Endothelial cell of umbilical vein (primary cell): ENCODE results near the gene MYRIP. TPM values are rescaled to one million over a fixed set of nuclear protein-coding genes. Genes with fewer than 3 reads are reported as not detected.

Experiments used
- BruUV-seq: library from RNA; stranded (reverse); fragments of 400-500 nt; replicated peaks from 2 replicates; lab custom pipeline; 2021; lab: Mats Ljungman, UMichigan
- CTCF ChIA-PET: fragments of 300-600, 350-600 bp; sonication (Branson Sonifier 250); formaldehyde crosslinking; loops from one replicate; lab custom pipeline; 2021; ENCODE audit warnings: antibody characterized with exemption, inconsistent platforms; lab: Charles Lee
- POLR2A ChIA-PET: fragments of 300-600, 350-600 bp; sonication (Branson Sonifier 250); formaldehyde crosslinking; loops from one replicate; lab custom pipeline; 2021; ENCODE audit warnings: antibody characterized with exemption, inconsistent platforms; lab: Charles Lee
- DNase-seq: peaks from one replicate; pipeline ENCODE4 v3.0.0-alpha.2; 2011; ENCODE audit warnings: low read depth, low spot score
- FAIRE-seq: peaks from 2 replicates; lab custom pipeline; 2011; peaks lifted over from hg19 to GRCh38; lab: Jason Lieb, UNC
- H2AFZ ChIP-seq: 2 replicates; pipeline ENCODE4 v1.6.0; 2012; ENCODE audit warnings: low read depth, low read length, control low read depth, inconsistent platforms
- H3K27ac ChIP-seq: 2 replicates; pipeline ENCODE4 v1.5.1; 2011; ENCODE audit warnings: low read depth, mild to moderate bottlenecking, control low read depth, low read length, moderate library complexity; ENCODE audit not compliant: insufficient read depth
- H3K27me3 ChIP-seq, 2 experiments: 2 replicates each; pipeline versions ENCODE4 v1.6.0 to v1.6.1; 2011; ENCODE audit warnings: low read length in 2 of 2, mixed read lengths in 1 of 2; ENCODE audit not compliant: control insufficient read depth in 2 of 2, insufficient read depth in 2 of 2
- H3K36me3 ChIP-seq, 2 experiments: 2 replicates in 1 of 2; 3 replicates in 1 of 2; pipeline ENCODE4 v1.5.1; 2011; ENCODE audit warnings: low read length in 2 of 2, mild to moderate bottlenecking in 1 of 2, moderate library complexity in 1 of 2; ENCODE audit not compliant: control insufficient read depth in 2 of 2, insufficient read depth in 2 of 2; ENCODE audit errors: extremely low read depth in 1 of 2
- H3K4me1 ChIP-seq: 3 replicates; pipeline ENCODE4 v1.5.1; 2011; ENCODE audit warnings: mild to moderate bottlenecking, low read length; ENCODE audit not compliant: control insufficient read depth, insufficient read depth; ENCODE audit errors: extremely low read depth
- H3K4me2 ChIP-seq: 2 replicates; pipeline ENCODE4 v1.6.1; 2011; ENCODE audit warnings: low read length, control low read depth, mixed read lengths; ENCODE audit not compliant: insufficient read depth
- H3K4me3 ChIP-seq, 3 experiments: fragments of 200-600 bp in 1 of 3; sonication (generic), shearing (Covaris generic) in 1 of 3; replicated peaks in 1 of 3; 2 replicates each; pipeline ENCODE4 v1.5.1; 2011 to 2016; ENCODE audit warnings: control low read depth in 3 of 3, low read length in 3 of 3, mild to moderate bottlenecking in 2 of 3, inconsistent platforms in 1 of 3, low read depth in 1 of 3, moderate library complexity in 1 of 3; ENCODE audit not compliant: insufficient read depth in 1 of 3
- H3K79me2 ChIP-seq: 2 replicates; pipeline ENCODE4 v1.6.0; 2012; ENCODE audit warnings: low read length, inconsistent platforms; ENCODE audit not compliant: control insufficient read depth, insufficient read depth
- H3K9ac ChIP-seq: replicated peaks from 2 replicates; pipeline ENCODE3; 2011; ENCODE audit warnings: low read length, control low read depth; ENCODE audit not compliant: insufficient read depth; ENCODE audit errors: extremely low read depth
- H3K9me1 ChIP-seq: replicated peaks from 3 replicates; pipeline ENCODE4 v1.6.0; 2011; ENCODE audit warnings: mild to moderate bottlenecking, low read length; ENCODE audit not compliant: control insufficient read depth, insufficient read depth; ENCODE audit errors: extremely low read depth
- H3K9me3 ChIP-seq: replicated peaks from 2 replicates; pipeline ENCODE4 v1.5.1; 2012; ENCODE audit warnings: low read length, inconsistent platforms; ENCODE audit not compliant: control insufficient read depth, insufficient read depth
- H4K20me1 ChIP-seq: replicated peaks from 2 replicates; pipeline ENCODE3; 2011; ENCODE audit warnings: mild to moderate bottlenecking, low read length; ENCODE audit not compliant: control insufficient read depth, insufficient read depth; ENCODE audit errors: extremely low read depth
- EZH2 ChIP-seq: IDR thresholded peaks from 2 replicates; pipeline ENCODE4 v1.6.1; 2012; ENCODE audit warnings: borderline replicate concordance, low read depth, mild to moderate bottlenecking, moderate library complexity, low read length, inconsistent platforms; ENCODE audit not compliant: severe bottlenecking
- FOS ChIP-seq: IDR thresholded peaks from 2 replicates; pipeline ENCODE4 v1.6.1; 2011; ENCODE audit warnings: mild to moderate bottlenecking, low read length, moderate library complexity, borderline replicate concordance; ENCODE audit not compliant: insufficient read depth
- GATA2 ChIP-seq: IDR thresholded peaks from 2 replicates; pipeline ENCODE4 v1.7.0; 2011; ENCODE audit warnings: low read depth, mild to moderate bottlenecking, moderate library complexity, mixed read lengths, low read length; ENCODE audit not compliant: insufficient read length, insufficient read depth
- JUN ChIP-seq: IDR thresholded peaks from 2 replicates; pipeline ENCODE4 v1.6.1; 2011; ENCODE audit warnings: borderline replicate concordance, low read depth; ENCODE audit not compliant: insufficient read length, insufficient read depth
- MYC ChIP-seq: IDR thresholded peaks from one replicate; pipeline ENCODE4 v1.6.1; 2011; ENCODE audit warnings: mild to moderate bottlenecking, low read depth, low read length
- POLR2A ChIP-seq: IDR thresholded peaks from 2 replicates; pipeline ENCODE4 v1.6.1; 2012; ENCODE audit warnings: low read depth, mild to moderate bottlenecking, control low read depth, low read length
- POLR2AphosphoS5 ChIP-seq: IDR thresholded peaks from 2 replicates; pipeline ENCODE4 v1.6.1; 2012; ENCODE audit warnings: low read depth, mild to moderate bottlenecking, control low read depth, low read length, moderate library complexity; ENCODE audit not compliant: insufficient read depth
- dilution Hi-C: fragments of 300-500 bp; cut with MboI; formaldehyde crosslinking; loops from one replicate; pipeline ENCODE4 v1.15.0; 2019; ENCODE audit warnings: low sequenced_read_pairs; ENCODE audit not compliant: extremely low pct_ligation_motif_present
- intact Hi-C: fragments of 100-400 bp; cut with micrococcal nuclease; formaldehyde crosslinking; loops from one replicate; pipeline ENCODE4 v1.10.0; 2022
- polyA plus RNA-seq, 4 experiments: library from polyadenylated mRNA; depleted of rRNA in 3 of 4; stranded (reverse) in 3 of 4; unstranded in 1 of 4; fragments of >200 nt; gene quantifications; 2 replicates each; pipeline versions ENCODE4 v1.2.1 to v1.2.3, GENCODE V29; 2011 to 2012; ENCODE audit warnings: missing spikeins in 1 of 4
- total RNA-seq: library from RNA; stranded (reverse); gene quantifications from 2 replicates; pipeline ENCODE4 v1.2.3, GENCODE V29; 2021
- TF ChIP-seq, protein P1 (sequence below): IDR thresholded peaks from 2 replicates; pipeline ENCODE4 v1.6.1; 2011; ENCODE audit not compliant: insufficient read depth, insufficient read length
- TF ChIP-seq, protein P2 (sequence below), 2 donors: IDR thresholded peaks; 1 replicate in 1 of 2; 2 replicates in 1 of 2; pipeline ENCODE4 v1.5.1; 2011; ENCODE audit warnings: low read length in 2 of 2, mild to moderate bottlenecking in 2 of 2, moderate library complexity in 2 of 2, control low read depth in 1 of 2, inconsistent platforms in 1 of 2, low read depth in 1 of 2; ENCODE audit not compliant: insufficient read depth in 1 of 2; ENCODE audit errors: extremely low read depth in 1 of 2

Gene MYRIP
- total and polyA plus RNA-seq, 2 donors (not counting 3 experiments of a cell fraction or from before 2014, with no cell fraction given): 6.7 to 11.9 TPM

DNA sequence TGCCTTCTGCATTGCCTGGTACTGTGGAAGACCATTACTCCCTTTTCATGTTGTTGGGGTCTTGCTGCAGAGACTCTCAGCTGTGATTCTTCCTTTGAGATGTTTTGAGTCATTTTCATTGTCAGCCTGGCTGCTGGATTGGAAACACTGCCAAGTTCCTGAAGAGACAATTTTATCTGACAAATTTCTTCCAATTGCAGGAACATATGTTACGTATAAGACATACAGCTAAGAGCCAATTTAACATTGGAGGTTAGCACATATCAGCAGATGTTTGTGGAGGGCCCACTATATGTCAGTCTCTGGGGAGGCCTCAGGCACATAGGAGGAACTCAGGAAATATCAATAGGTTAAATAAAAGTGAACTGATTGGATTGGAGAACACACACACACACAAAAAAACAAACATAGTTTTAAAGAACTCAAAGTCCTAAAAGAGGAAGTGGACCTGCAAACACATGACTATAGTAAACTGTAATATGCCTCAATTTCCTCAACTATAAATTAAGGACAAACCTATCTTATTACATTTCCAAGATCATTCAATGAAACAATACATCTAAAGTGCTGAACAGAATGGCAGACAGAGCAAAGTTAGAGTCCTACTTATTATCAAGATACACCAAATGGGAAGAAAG is 172.3 kb downstream of the MYRIP start:
- ChIA-PET CTCF (no interaction called here), POLR2A (no interaction called here)
- no peaks in the 10 kb centered on the region for H4K20me1 ChIP-seq
- DNase-seq (peak; percentile 63), FAIRE-seq (no peak)
- no peaks in the 10 kb centered on the region for H3K36me3 ChIP-seq
- no peak overlapping the region for H3K27ac ChIP-seq
- no peaks in the 10 kb centered on the region for H3K79me2 ChIP-seq
- no peak overlapping the region for H2AFZ ChIP-seq
- intact Hi-C loops (loop anchor here (1.0 kb wide), 1 partner anchor 38 kb away; no protein-coding TSS in a partner anchor), dilution Hi-C loops (no loop called here)
- no peak overlapping the region for H3K9ac ChIP-seq
- no peaks in the 10 kb centered on the region for H3K9me3 ChIP-seq
- TF ChIP-seq, protein P1, sequence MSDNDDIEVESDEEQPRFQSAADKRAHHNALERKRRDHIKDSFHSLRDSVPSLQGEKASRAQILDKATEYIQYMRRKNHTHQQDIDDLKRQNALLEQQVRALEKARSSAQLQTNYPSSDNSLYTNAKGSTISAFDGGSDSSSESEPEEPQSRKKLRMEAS: no peak
- TF ChIP-seq, protein P2, sequence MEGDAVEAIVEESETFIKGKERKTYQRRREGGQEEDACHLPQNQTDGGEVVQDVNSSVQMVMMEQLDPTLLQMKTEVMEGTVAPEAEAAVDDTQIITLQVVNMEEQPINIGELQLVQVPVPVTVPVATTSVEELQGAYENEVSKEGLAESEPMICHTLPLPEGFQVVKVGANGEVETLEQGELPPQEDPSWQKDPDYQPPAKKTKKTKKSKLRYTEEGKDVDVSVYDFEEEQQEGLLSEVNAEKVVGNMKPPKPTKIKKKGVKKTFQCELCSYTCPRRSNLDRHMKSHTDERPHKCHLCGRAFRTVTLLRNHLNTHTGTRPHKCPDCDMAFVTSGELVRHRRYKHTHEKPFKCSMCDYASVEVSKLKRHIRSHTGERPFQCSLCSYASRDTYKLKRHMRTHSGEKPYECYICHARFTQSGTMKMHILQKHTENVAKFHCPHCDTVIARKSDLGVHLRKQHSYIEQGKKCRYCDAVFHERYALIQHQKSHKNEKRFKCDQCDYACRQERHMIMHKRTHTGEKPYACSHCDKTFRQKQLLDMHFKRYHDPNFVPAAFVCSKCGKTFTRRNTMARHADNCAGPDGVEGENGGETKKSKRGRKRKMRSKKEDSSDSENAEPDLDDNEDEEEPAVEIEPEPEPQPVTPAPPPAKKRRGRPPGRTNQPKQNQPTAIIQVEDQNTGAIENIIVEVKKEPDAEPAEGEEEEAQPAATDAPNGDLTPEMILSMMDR (IDR thresholded peaks at IDR 0.05; ENCODE audit: extremely low read depth in 1 of 2, insufficient read depth in 1 of 2, low read depth in 1 of 2, low read length in 2 of 2): no peak
- TF ChIP-seq POLR2AphosphoS5: no peak
- no peak for TF ChIP-seq MYC
- no peak for TF ChIP-seq POLR2A
- no peak for TF ChIP-seq GATA2
- TF ChIP-seq FOS: no peak
- no peak for TF ChIP-seq JUN
- no peak for TF ChIP-seq EZH2
- no peaks in the 10 kb centered on the region for H3K27me3 ChIP-seq
- no peak overlapping the region for H3K4me2 ChIP-seq
- BruUV-seq: no TSS peak
- peaks cover 18% of the 10 kb centered on the region for H3K4me1 ChIP-seq
- H3K9me1 ChIP-seq: no peaks in the 10 kb centered on the region
- no peak overlapping the region for H3K4me3 ChIP-seq
